HG03066 (cell line): Measurements from ENCODE around the gene RAP1GAP2.
"Not testable (repeated sequence)": the region's sequence is repeated elsewhere in the genome, so short reads cannot be mapped to it uniquely, and the experiment has no call there.

Source experiments
- ATAC-seq: cut with Tn5 transposase; IDR thresholded peaks from one replicate; pipeline ENCODE4 v1.9.1; 2021; ENCODE audit warnings: low read depth; ENCODE audit not compliant: unreplicated experiment

Gene RAP1GAP2

DNA sequence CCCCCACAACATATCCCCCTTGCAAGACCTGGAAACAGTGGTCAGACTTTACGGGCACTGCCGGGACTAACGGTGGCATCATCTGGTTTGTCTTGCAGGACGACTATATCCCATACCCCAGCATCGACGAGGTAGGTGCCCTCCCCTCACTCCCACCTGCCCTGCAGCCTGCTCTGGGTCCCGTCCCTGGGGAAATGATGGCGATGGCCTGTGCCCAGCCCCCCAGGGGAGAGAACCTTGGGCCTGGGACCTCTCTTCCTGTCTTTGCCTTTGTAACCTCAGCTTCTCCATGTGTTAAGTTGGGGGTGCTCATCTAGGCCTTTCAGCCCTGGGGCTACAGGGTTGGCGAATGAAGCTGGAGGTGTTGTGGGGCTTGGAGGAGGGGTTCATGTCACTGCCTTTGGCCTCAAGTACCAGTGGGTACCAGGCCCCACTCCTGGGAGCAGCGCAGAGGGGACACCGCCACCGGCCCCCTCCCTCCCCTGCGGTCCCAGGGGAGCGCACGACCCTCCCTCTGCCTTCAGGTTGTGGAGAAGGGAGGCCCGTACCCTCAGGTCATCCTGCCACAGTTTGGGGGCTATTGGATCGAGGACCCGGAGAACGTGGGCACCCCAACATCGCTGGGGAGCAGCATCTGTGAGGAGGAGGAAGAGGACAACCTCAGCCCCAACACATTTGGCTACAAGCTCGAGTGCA is 167.2 kb downstream of the RAP1GAP2 start:
- ATAC-seq = no peak

DNA sequence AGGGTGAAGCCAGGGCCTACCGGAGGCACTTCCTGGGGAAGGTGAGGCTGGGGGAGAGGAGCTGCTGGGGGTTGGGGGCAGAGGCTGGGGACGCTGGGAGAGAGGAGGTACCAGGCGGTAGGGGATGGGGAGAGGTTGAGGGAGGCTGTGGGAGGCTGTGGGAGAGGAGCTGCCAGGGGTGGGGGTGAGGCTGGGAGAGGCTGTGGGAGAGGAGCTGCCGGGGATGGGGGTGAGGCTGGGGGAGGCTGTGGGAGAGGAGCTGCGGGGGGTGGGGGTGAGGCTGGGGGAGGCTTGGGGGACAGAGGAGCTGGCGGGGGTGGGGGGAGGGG is 167.8 kb downstream of the RAP1GAP2 start:
- ATAC-seq = no peak

DNA sequence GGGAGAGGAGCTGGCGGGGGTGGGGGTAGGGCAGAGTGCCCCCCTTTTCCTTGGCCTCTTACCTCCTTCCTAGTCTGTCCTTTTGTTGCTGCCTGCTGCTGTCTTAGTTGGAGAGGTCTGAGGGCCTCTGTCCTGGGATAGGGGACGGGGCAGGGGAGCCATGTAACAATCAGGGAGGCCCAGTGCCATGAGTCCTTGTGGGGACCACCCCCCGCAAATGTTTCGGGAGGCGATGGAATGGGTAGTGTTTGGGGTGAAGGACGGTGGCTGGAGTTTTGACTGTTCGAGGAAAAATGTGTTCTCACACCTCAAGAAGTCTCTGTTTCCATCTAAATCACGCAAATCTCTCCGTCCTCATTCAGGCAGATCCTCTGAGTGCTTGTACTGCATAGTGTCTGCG is 168.1 kb downstream of the RAP1GAP2 start:
- ATAC-seq = no peak

DNA sequence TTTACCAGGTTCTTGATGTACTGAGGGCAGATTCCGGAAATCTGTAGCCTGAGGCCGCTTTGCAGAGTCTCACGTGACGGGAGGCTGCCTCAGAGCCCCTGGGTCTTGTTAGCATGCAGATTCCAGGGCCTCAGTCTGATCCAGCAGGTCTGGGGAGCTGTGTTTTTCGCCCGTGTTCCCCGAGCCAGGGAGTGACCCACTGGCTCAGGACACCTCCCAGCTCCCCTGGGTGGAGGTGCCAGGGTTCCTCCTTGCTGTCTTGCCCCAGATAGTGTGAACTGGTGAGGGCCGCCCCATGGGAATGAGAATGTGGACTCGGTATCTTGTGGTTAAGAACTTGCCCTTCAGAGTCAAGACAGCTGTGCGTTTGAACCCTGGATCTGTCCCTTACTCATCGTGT is 168.6 kb downstream of the RAP1GAP2 start:
- ATAC-seq = no peak

DNA sequence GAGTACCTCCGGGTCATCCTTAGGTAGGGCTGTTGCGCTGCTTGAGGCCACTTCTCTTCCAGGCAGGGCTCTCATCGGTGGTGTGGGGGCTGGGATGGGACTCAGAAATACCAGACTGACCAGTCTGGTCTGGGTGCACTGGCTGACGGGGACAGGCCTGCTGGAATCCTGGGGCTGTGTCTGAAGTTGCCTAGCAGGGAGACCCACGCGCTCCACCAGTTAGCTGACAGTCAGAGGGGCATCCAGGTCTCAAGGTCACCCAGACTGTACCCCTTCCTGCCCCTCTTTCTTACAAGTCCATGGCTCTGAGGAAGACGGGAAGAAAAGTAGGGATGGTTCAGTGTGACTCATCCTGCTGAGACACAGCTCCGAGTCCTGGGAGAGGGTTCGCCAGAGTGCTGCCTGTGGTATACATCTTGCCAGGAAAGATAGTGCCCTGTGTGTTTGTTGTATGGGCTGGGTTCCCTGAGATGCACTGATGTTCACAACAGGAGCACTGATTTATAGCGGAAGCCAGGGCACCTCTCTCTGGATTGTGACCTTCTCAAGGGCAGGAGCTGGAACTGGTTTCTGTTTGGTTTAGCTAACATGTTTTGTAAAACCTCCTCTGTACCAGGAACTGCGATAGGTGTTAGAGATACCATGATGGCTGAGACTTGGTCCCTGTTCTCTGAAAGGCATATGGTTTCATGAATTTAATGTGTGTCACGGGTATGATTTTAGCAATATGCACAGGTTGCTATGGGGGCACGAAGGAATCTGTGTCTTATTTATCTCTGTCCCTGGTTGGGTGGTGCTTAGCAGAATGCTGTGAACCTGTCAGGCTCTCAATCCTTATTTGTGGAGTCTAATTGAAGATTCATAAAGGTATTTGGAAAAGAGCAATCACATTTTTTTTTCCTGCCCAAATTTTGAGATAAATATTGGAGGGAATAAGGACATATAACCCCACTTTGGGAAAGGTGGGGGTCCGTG is 169.7 kb downstream of the RAP1GAP2 start:
- ATAC-seq = no peak

DNA sequence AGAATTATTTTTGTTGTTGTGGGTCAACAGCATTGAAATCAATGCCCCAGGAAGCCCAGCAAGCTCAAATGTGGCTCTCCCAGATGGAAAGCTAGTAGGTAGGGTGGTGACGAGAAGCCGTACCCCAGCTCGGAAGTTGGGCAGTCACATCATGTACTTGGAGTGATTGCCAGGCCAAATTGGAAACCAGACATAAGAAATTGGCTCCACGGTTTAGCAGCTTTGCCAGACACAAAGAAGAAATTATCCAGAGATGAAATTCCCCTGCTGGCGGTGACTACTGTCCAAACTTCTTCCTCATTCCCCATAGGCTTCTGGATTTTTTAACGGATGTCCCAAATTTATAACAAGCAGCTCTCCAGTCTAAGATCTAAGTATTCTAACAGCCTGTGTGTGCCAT is 171.3 kb downstream of the RAP1GAP2 start:
- no peak for ATAC-seq

GRCh38 chr17:2971851-2972250 is 175.6 kb downstream of the RAP1GAP2 start:
- ATAC-seq = no peak

DNA sequence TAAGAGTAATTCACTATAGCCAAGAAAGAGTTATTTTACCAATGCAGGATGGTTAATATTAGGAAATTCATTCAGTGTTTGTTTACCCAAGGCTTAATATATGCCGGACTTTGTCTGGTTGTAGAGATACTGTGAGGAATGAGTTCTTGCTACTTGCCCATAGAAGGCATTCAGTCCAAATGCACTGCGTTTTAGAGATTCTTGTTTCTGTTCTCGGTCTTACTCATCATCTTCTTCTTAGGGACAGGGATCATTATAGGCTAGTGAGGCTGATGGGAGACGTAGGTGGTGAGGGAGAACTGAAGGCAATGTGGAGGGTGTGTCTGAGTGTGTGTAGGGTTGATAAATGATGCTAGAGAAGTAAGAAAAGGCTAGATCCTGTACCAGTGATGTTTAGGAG is 176.5 kb downstream of the RAP1GAP2 start:
- ATAC-seq = no peak

- no peak for ATAC-seq
These were observed 178.1 kb downstream of the RAP1GAP2 start for GRCh38 chr17:2974347-2974746.

DNA sequence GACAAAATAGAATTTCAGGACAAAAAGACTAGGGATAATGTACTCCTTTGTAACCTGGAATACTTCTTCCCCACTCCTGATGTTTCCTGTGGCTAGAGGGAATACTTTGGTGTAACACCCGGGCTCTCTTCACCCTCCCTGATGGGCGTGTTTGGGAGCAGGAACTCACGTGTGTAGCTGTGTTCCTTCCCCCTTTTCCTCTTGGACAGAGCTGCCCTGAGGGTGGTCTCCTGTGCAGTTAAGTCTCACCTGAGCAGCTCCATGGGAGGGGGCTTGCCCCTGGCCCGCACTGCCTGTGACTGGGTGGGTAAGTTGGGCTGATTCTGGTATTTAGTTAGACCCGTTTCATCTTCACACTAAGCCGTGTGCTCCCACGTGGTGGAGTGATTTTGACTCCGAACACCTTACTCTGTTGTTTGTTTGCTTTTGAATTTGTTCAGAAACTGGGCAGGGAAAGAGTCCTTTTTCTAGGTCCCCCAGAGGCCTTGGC is 179.3 kb downstream of the RAP1GAP2 start:
- ATAC-seq = no peak

DNA sequence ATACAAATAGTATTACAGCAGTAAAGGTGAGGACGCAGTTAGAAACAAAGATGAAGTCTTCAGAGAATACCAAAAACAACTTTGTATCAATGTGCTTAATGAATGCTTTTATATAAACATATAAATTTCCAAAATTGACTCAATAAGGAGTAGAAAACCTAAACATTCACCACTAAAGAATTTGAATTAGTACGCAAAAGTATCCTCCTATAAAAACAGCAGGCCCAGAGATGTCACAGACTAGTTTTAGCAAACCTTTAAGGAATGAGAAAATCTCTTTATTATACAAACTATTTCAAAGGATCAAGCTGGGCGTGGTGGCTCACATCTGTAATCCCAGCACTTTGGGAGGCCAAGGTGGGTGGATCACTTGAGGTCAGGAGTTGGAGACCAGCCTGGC is 180.9 kb downstream of the RAP1GAP2 start:
- no peak for ATAC-seq

GRCh38 chr17:2978116-2978515 is 181.9 kb downstream of the RAP1GAP2 start:
- no peak for ATAC-seq

GRCh38 chr17:2978991-2979390 is 182.8 kb downstream of the RAP1GAP2 start:
- no peak for ATAC-seq

DNA sequence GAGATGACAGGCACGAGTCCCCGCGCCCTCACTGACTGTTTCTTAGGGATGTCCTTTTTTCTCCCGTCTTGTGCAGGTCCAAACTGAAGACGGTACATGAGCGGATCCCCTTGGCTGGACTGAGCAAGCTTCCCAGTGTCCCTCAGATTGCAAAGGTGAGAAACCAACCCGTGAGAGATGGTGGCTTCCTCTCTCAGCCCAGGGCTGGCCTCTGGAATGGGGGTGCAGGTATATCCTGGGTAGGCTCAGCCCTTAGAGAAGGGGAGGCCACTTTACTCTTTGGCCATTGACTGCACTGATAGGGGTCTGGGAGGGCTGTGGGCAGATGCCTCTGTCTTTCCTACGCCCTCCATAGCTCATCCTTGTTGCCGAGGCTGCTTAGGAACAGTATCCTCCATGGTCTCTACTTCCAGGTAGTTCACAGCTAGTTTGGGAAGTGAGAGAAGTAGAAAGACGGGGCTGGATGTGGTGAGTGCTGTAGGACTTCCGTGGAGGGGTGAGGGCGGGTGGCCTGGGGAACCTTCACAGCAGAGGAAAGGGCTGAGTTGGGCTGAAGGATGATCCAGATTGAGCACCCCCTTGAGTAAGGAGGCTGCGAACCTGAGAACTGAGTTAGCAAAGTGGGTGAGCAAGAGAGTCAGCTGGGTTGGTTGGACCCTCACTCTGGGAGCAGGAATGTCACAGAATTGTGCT is 184.1 kb downstream of the RAP1GAP2 start:
- no peak for ATAC-seq

GRCh38 chr17:2980904-2981246 is 184.6 kb downstream of the RAP1GAP2 start:
- no peak for ATAC-seq

DNA sequence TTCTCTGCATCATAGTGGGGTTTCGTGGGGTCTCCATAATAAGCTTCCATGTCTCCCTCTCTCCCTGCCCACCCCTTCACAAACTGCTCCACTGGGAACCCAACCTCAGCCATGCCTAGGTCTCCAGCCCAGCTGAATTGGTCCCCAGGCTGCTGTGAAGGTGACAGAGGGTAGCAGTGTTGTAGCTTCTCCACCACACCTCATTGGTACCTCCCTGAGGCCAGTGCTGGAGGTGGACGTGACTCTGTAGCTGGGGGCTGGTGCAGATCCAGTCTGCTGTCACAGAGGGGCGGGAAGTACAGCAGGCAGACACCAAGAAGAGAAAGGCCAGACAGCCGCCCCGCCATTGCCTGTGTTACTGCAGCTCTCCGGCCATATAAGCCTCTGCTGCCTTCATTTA is 185.1 kb downstream of the RAP1GAP2 start:
- no peak for ATAC-seq

DNA sequence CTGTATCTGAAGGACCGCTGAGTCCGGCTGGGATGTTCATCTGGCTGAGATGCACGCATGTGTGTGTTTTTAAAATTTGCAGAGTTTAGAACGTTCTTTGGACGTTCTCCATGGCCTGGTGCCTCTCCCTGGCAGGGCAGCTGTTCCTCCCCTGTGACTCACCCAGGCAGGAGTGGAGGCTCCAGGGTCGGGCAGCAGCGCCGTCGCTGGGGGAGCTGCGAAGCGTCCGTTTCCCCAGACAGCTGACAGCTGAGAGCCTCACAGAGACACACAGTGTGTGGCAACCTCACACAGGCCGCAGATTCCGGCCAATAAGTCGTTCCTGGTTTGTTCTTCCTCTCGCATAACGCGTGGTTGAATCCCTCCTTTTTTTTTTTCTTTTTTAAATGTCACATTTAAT is 186.6 kb downstream of the RAP1GAP2 start:
- ATAC-seq = no peak

- no peak for ATAC-seq
These were observed 187.0 kb downstream of the RAP1GAP2 start for GRCh38 chr17:2983255-2983654.

GRCh38 chr17:2985318-2985717 is 189.1 kb downstream of the RAP1GAP2 start:
- no peak for ATAC-seq

DNA sequence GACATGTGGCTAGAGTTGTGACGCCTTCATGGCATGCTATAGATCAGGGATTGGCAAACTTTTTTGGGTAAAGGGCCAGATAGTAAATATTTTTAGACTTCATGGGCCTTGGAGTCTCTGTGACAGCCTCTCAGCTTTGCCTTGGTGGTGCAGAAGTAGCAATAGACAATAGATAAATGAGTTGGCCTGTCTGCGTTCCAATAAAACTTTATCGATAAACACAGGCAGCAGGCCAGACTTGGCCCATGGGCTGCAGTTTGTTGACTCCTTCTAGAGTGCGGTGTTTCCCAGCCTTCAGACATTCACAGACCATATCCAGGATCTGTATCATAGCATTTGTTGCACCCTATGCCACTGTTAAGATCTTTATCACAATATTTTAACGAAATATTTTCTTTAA is 190.7 kb downstream of the RAP1GAP2 start:
- no peak for ATAC-seq

DNA sequence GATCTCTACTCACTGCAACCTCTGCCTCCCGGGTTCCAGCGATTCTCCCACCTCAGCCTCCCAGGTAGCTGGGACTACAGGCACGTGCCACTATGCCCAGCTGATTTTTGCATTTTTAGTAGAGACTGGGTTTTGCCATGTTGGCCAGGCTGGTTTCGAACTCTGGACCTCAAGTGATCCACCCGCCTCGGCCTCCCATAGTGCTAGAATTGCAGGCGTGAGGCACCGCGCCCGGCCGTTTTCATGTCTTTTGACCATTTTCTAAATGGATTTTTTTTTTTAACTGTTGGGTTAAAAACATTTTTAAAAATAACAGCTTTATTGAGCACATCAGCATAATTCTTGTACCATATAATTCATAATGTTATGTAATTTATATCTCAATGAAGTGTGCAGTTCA is 193.2 kb downstream of the RAP1GAP2 start:
- ATAC-seq = not testable (repeated sequence)
